Right hindlimb (tissue), 1 donor: ENCODE results near the gene PITX1.

Experiments
- DNase-seq: peaks from one replicate; pipeline ENCODE4 v3.0.0-alpha.2; 2018

Gene PITX1

DNA sequence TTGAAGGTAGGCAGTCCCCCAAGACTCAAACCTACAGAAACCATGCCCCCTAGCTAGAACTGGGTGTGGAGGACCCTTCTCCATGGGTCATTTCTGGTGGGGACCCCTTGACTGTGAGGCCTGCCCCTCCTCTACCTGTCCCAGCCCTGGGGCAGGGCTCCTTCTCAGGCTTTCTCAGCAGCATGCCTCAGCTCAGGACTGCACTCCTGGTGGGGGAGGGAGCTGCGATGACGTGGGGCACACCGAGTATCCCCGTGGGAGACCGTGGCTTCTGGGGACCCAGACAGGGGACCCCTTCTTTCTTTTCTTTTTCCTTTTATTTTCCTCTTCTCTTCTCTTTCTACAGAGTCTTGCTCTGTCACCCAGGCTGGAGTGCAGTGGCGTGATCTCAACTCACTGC lies 27.0 kb upstream of the PITX1 start:
- DNase-seq = no peak

DNA sequence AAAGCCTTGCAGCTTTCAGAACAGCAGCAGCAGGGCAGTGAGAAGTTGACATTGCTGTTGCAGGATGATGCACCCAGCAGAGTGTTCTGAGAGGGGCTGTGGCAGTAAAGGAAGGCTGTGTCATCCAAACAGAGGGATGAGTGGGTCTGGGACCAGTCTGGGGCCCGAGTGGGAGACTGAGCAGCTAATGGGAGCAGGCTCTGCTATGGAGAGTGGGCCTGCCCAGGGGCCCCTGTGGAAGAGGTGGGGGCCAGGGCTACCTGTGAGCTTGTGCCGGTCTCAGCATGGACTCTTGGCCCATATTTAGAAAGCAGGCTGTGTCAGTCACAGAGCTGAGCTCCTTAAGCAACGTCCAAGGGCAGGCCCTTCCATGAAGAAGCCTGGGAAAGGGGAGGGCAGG lies 26.0 kb upstream of the PITX1 start:
- DNase-seq = no peak

DNA sequence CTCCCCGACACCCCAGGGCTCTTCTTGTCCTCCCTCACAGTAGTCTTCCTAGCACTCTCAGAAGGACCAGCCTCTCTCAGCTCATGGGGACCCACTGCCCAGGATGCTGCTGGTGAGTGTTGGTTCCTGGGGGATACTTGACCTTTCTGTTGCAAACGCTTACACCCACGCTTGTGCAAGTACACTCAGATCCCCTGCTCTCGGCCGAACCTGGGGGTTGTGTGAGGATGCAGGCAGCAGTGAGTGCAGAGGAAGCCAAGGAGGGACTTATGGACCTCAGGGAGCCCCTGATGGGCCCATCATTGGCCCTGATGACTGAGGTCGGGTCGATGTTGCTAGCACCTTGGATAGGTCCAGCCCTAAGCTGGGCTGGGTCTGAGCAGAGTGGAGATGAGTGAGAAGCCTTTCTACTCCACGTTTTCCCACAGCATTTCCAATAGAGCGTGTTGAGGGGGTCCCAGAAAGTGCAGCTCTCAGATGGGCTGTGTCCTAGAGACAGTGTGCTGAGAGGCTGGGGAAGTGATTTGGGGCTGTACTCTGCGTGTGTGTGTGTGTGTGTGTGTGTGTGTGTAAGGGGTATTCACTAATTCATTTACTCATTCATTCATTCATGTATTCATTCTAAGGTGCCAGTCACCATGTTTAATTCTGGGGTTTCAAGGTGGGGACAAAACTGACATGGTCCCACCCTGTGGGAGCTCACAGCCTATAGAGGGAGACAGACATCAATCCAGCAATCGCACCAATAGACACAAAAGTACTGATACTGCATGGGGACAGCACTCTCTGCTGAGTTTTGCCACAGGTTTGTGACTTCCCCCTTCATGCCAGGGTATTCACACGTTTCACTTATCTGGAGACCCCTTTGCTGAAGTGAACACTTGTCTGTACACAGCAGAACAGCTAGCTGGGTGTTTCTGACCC lies 25.2 kb upstream of the PITX1 start:
- DNase-seq = no peak

DNA sequence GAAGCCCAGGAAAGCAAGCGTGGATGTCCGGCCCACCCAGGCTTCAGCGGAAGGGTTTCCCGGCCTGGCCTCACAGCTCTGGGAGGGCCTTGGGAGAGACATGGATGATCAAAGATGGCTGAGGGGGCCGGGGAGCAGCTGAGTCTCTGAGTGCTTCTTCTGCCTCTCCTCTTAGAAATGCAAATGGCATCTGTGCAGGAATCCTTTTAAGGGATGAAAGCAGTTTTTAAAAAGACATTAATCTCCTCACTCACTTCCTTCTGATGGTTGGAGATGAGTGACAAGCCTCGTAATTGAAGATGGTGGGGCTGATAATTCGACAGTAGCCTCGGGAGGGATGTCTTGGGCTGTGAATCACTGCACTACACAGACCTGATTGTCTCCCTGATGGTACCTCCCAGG lies 24.3 kb upstream of the PITX1 start:
- DNase-seq = no peak

GRCh38 chr5:135057233-135057632 lies 23.2 kb upstream of the PITX1 start:
- no peak for DNase-seq

- no peak for DNase-seq
Observed at GRCh38 chr5:135056316-135057030, 22.4 kb upstream of the PITX1 start.

DNA sequence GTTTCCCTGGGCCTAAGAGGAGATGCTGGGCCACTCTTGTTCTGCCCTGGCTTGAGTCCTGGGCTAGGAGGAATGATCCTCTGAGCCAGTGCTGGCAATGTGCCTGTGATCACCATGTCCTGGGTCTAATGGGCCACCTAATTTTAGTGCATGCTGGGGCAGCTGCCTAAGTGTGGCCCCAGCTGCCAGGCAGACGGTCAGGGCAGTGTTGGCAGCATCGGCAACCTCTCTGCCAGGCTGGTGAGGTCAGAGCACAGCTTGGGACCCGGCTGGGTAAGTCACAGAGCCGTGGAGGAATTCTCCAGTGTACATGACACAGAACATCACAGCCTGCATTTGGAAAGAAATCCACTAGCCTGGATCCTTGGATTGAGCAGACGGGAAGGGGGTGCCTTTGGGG lies 21.4 kb upstream of the PITX1 start:
- no peak for DNase-seq

GRCh38 chr5:135054546-135054945 lies 20.5 kb upstream of the PITX1 start:
- no peak for DNase-seq

GRCh38 chr5:135053989-135054388 lies 20.0 kb upstream of the PITX1 start:
- no peak for DNase-seq

GRCh38 chr5:135053278-135053677 lies 19.2 kb upstream of the PITX1 start:
- DNase-seq = no peak

- no peak for DNase-seq
Observed at GRCh38 chr5:135052511-135053145, 18.6 kb upstream of the PITX1 start.

DNA sequence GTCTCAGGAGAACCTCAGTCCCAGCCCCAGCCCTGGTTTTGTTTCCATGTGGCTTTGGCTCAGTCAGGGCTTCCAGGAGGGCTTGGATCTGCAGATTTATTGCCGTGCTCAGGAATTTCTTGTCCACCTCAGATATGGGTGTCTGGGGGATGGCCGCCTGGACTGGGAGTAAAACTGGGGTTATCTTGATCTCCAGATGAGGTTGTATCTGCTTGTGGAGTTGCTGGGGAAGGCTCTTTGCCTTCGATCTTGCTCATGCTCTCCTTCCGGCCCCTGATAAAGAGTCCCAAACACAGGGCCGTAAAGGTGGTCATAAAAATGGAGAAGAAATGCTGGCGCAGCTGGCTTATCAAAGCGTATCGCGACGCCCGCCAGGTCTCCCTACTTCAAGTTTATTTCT lies 17.8 kb upstream of the PITX1 start:
- DNase-seq = no peak

DNA sequence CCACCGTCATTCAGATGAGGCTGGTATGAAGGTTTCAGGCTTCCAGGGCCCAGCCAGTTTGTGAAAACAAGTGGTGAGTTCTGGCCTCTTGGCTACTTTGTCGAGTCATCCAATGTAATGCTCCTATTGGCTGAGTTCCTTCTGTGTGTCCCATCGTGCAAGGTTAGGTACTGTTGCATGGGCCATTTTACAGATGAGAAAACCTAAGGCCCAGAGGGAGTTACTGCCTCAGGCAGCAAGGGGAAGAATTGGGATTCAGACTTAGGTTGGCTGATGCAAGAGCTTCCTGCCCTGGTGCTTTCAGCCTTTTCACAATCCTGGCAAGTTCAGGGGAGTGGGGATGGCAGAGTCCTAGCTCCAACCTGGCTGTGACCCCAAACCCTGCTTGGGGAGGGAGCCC lies 17.4 kb upstream of the PITX1 start:
- DNase-seq = no peak

DNA sequence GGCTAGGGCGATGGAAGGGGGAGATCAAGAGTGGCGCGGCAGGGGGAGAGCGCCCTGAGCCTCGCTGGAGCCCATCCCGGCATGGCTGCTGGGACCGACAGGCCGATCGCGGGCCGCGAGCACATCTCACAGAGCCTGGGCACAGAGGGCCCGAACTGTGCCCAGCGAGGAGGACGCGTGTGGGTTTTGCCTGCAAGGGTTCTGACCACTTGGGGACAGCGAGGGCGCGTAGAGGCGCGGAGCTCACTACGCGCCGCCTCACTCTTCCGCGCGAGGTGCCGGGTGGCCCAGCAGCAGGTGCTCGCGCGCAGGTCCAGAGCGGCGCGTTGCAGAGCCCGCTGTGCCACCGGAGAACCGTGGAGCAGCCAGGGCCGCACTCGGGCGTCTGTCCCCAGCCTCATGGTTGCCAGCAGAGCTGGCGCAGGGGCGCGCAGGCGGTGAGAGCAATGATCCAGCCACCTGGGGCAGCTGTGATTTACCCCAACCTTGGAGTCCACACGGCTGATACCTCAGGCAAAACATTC lies 16.3 kb upstream of the PITX1 start:
- DNase-seq = no peak

- DNase-seq = no peak
Observed at GRCh38 chr5:135048930-135049329, 14.9 kb upstream of the PITX1 start.

GRCh38 chr5:135048286-135048685 lies 14.3 kb upstream of the PITX1 start:
- no peak for DNase-seq

DNA sequence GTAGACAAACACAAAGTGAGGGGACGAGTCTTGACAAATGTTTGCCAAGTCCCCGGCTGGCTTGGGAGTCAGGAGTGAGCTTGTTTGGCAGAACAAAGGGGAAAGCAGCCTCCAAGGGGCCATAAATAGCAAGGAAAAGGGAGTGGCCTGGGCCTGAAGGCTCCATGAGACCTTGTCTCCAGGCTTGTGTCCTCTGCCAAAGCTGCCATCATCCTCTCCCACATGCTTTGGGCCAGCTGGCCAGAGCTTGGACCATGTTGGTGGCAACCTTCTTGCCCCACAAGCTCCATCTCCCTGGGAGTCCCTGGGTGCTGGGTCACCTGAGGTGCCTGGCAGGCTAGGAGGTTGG lies 13.3 kb upstream of the PITX1 start:
- no peak for DNase-seq

DNA sequence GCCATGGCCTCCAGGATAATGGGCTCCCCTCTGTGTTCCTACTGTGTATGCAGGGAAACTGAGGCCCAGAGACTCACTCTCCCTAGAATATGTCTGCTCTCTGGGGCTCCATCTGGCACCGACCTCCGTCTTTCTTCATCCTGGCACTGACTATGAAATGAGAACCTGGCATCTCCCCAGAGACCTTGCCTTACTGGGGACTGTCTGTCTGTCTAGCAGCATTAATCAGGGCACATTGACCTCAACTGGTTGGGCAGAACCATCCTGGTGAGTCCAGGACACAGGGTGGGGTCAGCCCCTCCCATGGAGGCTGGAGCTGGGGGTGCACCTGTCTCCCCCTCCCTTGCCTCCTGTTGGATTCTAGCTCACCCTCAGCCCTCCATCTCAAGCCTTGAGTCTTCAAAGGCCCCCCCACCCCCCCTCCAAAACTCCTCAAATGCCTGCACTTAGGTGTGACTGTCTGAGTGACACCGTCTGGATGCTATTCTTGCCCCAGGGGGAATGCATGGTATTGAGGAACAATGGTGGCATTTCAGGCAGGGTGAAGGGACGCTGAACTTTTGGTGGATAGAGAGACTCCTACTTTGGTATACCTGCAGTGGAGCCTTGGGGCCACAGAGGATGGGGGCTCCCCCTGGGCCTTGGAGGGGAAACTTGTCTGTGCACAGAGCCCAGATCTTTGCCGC lies 12.8 kb upstream of the PITX1 start:
- no peak for DNase-seq

DNA sequence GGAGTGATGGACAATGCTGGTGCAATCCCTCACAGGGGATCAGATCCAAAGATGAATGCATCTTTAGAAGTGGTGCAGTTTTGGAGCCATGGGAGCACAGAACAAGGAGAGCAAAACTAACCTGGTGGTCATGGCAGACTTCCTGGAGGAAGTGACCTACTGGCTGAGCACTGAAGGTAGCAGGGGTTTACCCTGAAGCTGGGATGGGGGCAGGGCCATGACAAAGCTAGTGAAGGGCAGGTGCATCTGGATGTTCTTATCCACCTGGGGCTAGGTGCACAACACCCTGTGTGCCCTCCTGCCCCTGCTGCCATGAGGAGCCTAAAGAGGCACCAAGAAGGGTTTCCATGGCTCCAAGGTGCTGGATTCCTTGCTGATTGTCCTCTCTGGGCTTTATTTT lies 11.5 kb upstream of the PITX1 start:
- DNase-seq = no peak

GRCh38 chr5:135042595-135042994 lies 8.6 kb upstream of the PITX1 start:
- no peak for DNase-seq

- DNase-seq = no peak
Observed at GRCh38 chr5:135041726-135042125, 7.7 kb upstream of the PITX1 start.

- no peak for DNase-seq
Observed at GRCh38 chr5:135041145-135041587, 7.1 kb upstream of the PITX1 start.
